ENCODE measurements around the gene HSPA12A. TPM values are rescaled to one million over a fixed set of nuclear protein-coding genes. Genes with fewer than 3 reads are reported as not detected.

Gene HSPA12A
- total and polyA plus RNA-seq, 9 of the 15 experiments (the other 6 are each of a cell fraction or from before 2014, with no cell fraction given) = 0.01 to 0.18 (median 0.04) TPM; not detected in 4

DNA sequence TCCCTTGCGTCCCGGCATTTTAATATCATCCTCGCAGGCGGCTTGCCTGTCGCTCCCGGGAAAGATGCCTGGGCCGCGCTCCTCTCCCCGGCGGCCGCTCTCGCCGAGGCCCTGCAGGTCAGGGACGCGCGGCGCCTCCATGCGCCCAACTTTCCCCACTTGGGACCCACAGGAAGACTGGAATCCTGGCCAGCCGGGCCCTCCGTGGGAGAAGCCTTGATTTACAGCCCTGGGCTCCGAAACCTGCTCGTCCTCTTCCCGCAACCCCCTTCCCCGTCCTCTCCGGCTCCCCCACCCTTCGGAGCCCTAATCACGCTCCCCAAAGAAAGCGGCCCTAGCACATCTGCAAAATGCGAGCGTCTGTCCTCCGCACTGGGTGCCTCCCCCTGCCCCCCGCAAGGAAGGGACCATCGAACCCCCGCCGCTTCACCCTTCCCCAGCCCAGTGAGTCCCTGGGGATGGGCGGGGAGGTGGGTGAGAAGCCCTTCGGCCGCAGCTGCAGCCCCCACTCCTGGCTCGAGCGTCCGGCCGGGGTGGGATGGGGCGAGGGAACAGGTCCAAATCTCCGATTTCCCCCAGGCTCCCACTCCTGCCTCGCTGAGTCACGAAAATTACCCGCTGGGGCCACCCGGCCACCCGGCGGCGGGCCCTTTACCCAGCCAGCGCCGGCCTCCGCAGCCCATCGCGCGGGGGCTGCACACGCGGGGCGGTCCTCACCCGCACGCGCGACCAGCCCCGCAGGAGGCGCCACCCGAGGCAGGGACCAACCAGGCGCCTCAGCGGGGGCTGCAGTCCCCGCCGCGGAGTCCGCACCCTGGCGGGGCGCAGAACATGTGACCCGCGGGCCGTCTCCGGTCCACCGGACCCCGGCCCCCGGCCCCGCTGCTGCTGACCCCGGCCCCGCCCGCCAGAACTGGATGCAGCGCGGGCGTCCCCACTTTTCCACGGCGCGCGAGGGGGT, 695 bp downstream of the HSPA12A start:
- FAIRE-seq (no peak), ATAC-seq (peak; percentile 11; the same call in 2 of the 3 replicates), DNase-seq (ENCODE audit: extremely low read depth in 1 of 4, low spot score in 3 of 4) (peak in 3 of 4 experiments; percentile 9 to 36 (median 27))
- Histone ChIP-seq H3K9ac (ENCODE audit: insufficient read depth in 1 of 2, low read depth in 2 of 2, low read length in 2 of 2) (peak overlapping the region in 1 of 2 experiments; percentile 74; a peak in 1 of 4 replicates), H4K20me1 (replicated peaks; ENCODE audit: control insufficient read depth, insufficient read depth, low read length) (no peaks in the 10 kb centered on the region), H3K79me2 (ENCODE audit: control insufficient read depth, insufficient read depth, low read length) (no peaks in the 10 kb centered on the region), H3K36me3 (ENCODE audit: control insufficient read depth, insufficient read depth, low read length) (no peaks in the 10 kb centered on the region), H3K4me3 (peak overlapping the region; percentile 40), H3K27ac (ENCODE audit: extremely low read depth, low read depth, low read length) (no peak overlapping the region), H3K27me3 (ENCODE audit: control insufficient read depth in 2 of 2, insufficient read depth in 2 of 2, low read length in 2 of 2) (peaks cover 0 to 24% of the 10 kb centered on the region in 2 experiments; a peak in 2 of 5 replicates), H3K4me1 (replicated peaks in 1 of 2; ENCODE audit: control insufficient read depth in 2 of 2, insufficient read depth in 2 of 2, low read length in 2 of 2) (peaks cover 0 to 18% of the 10 kb centered on the region in 2 experiments; a peak in 2 of 5 replicates), H3K9me1 (ENCODE audit: control insufficient read depth, insufficient read depth, low read length) (no peaks in the 10 kb centered on the region), H3K9me3 (replicated peaks; ENCODE audit: control insufficient read depth, insufficient read depth, low read depth, low read length) (no peaks in the 10 kb centered on the region), H2AFZ (ENCODE audit: low read depth, low read length) (peak overlapping the region; percentile 79; the same call in 1 of the 2 replicates), H3K4me2 (ENCODE audit: insufficient read depth, low read length) (no peak overlapping the region; the same call in 1 of the 2 replicates)
- WGBS (ENCODE audit: insufficient coverage, low coverage, missing lambda C conversion rate) = 0% methylated on average over 3 of the region's 93 CpGs
- in situ Hi-C loops (cut with MboI) (no loop called here), intact Hi-C loops (cut with micrococcal nuclease) (no loop called here)
- CTCF ChIA-PET (ENCODE audit: low intra/inter-chr PET ratio) = no interaction called here
- no TSS peak for BruUV-seq (replicated peaks)
- POLR2A ChIA-PET = no interaction called here
- TF ChIP-seq TAF9B (IDR thresholded peaks at IDR 0.05; ENCODE audit: partially characterized antibody) (no peak), FOSL1 (tag; conservative IDR thresholded peaks at IDR 0.05) (no peak), ZBTB26 (CRISPR knock-in tag; IDR thresholded peaks at IDR 0.05) (no peak), CTCFL (IDR thresholded peaks at IDR 0.05; ENCODE audit: borderline replicate concordance, insufficient read depth, low read depth, low read length, poor library complexity, severe bottlenecking) (peak; percentile 16), HNRNPLL (IDR thresholded peaks at IDR 0.05; ENCODE audit: low read depth, low read length, poor library complexity, severe bottlenecking) (no peak), CCNT2 (IDR thresholded peaks at IDR 0.05; ENCODE audit: borderline replicate concordance, extremely low read depth, insufficient read length, low read depth, low read length) (no peak), ZSCAN29 (IDR thresholded peaks at IDR 0.05) (no peak), ARNT (IDR thresholded peaks at IDR 0.05) (no peak)
- TF ChIP-seq, protein P1, sequence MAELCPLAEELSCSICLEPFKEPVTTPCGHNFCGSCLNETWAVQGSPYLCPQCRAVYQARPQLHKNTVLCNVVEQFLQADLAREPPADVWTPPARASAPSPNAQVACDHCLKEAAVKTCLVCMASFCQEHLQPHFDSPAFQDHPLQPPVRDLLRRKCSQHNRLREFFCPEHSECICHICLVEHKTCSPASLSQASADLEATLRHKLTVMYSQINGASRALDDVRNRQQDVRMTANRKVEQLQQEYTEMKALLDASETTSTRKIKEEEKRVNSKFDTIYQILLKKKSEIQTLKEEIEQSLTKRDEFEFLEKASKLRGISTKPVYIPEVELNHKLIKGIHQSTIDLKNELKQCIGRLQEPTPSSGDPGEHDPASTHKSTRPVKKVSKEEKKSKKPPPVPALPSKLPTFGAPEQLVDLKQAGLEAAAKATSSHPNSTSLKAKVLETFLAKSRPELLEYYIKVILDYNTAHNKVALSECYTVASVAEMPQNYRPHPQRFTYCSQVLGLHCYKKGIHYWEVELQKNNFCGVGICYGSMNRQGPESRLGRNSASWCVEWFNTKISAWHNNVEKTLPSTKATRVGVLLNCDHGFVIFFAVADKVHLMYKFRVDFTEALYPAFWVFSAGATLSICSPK (IDR thresholded peaks at IDR 0.05; ENCODE audit: borderline replicate concordance) = no peak
- TF ChIP-seq, protein P2, sequence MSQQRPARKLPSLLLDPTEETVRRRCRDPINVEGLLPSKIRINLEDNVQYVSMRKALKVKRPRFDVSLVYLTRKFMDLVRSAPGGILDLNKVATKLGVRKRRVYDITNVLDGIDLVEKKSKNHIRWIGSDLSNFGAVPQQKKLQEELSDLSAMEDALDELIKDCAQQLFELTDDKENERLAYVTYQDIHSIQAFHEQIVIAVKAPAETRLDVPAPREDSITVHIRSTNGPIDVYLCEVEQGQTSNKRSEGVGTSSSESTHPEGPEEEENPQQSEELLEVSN (IDR thresholded peaks at IDR 0.05; ENCODE audit: borderline replicate concordance in 1 of 2, extremely low read depth in 1 of 2, insufficient read depth in 1 of 2, insufficient read length in 1 of 2, low read depth in 1 of 2, low read length in 1 of 2, poor library complexity in 1 of 2, severe bottlenecking in 1 of 2) = peak in 1 of 2 experiments; percentile 37

All from K562 (cell line).